ENCODE measurements around the gene POLG.

The POLG gene

GRCh38 chr15:89362203-89363101, 27.8 kb upstream of the POLG start:
- H2AFZ ChIP-seq (ENCODE audit: low read depth), result no peak overlapping the region
- peaks cover 5% of the 10 kb centered on the region for H3K4me1 ChIP-seq (ENCODE audit: low read depth, poor library complexity, severe bottlenecking)
- no peaks in the 10 kb centered on the region for H3K79me2 ChIP-seq (ENCODE audit: insufficient read depth, low read depth)
- H3K4me2 ChIP-seq, result peak overlapping the region; percentile 15; the same call in 1 of the 2 replicates
- no peaks in the 10 kb centered on the region for H4K20me1 ChIP-seq (ENCODE audit: insufficient read depth)
- no peak overlapping the region for H3K27ac ChIP-seq
- no peaks in the 10 kb centered on the region for H3K36me3 ChIP-seq (ENCODE audit: insufficient read depth)
- H3K9ac ChIP-seq, result no peak overlapping the region
- H3K27me3 ChIP-seq (ENCODE audit: insufficient read depth, low read depth), result peaks cover 90% of the 10 kb centered on the region
- no peak for TF ChIP-seq CTCF (conservative IDR thresholded peaks at IDR 0.05; ENCODE audit: low read depth, low read length)
- no peak overlapping the region for H3K4me3 ChIP-seq (IDR thresholded peaks at IDR 0.05; ENCODE audit: insufficient read depth, low read depth, low read length)

GRCh38 chr15:89361451-89362202, 27.0 kb upstream of the POLG start:
- H4K20me1 ChIP-seq (ENCODE audit: insufficient read depth), result no peaks in the 10 kb centered on the region
- H3K36me3 ChIP-seq (ENCODE audit: insufficient read depth), result no peaks in the 10 kb centered on the region
- H3K27ac ChIP-seq, result no peak overlapping the region
- no peak overlapping the region for H2AFZ ChIP-seq (ENCODE audit: low read depth)
- peaks cover 5% of the 10 kb centered on the region for H3K4me1 ChIP-seq (ENCODE audit: low read depth, poor library complexity, severe bottlenecking)
- no peak overlapping the region for H3K9ac ChIP-seq
- no peak for TF ChIP-seq CTCF (conservative IDR thresholded peaks at IDR 0.05; ENCODE audit: low read depth, low read length)
- no peak overlapping the region for H3K4me3 ChIP-seq (IDR thresholded peaks at IDR 0.05; ENCODE audit: insufficient read depth, low read depth, low read length)
- peaks cover 90% of the 10 kb centered on the region for H3K27me3 ChIP-seq (ENCODE audit: insufficient read depth, low read depth)
- H3K4me2 ChIP-seq, result peak overlapping the region; percentile 15; the same call in 1 of the 2 replicates
- no peaks in the 10 kb centered on the region for H3K79me2 ChIP-seq (ENCODE audit: insufficient read depth, low read depth)

- no peak for TF ChIP-seq CTCF (conservative IDR thresholded peaks at IDR 0.05; ENCODE audit: low read depth, low read length)
- Histone ChIP-seq H3K27ac (no peak overlapping the region), H3K9ac (no peak overlapping the region), H2AFZ (ENCODE audit: low read depth) (no peak overlapping the region), H3K36me3 (ENCODE audit: insufficient read depth) (no peaks in the 10 kb centered on the region), H3K4me2 (no peak overlapping the region), H3K4me3 (IDR thresholded peaks at IDR 0.05; ENCODE audit: insufficient read depth, low read depth, low read length) (no peak overlapping the region), H4K20me1 (ENCODE audit: insufficient read depth) (no peaks in the 10 kb centered on the region), H3K4me1 (ENCODE audit: low read depth, poor library complexity, severe bottlenecking) (peaks cover 5% of the 10 kb centered on the region), H3K27me3 (ENCODE audit: insufficient read depth, low read depth) (peaks cover 84% of the 10 kb centered on the region), H3K79me2 (ENCODE audit: insufficient read depth, low read depth) (no peaks in the 10 kb centered on the region)
Observed at GRCh38 chr15:89360294-89360971, 25.8 kb upstream of the POLG start.

GRCh38 chr15:89359471-89360293, 25.1 kb upstream of the POLG start:
- H3K36me3 ChIP-seq (ENCODE audit: insufficient read depth), result no peaks in the 10 kb centered on the region
- no peak overlapping the region for H3K4me3 ChIP-seq (IDR thresholded peaks at IDR 0.05; ENCODE audit: insufficient read depth, low read depth, low read length)
- H3K79me2 ChIP-seq (ENCODE audit: insufficient read depth, low read depth), result no peaks in the 10 kb centered on the region
- H3K27ac ChIP-seq, result no peak overlapping the region
- H3K27me3 ChIP-seq (ENCODE audit: insufficient read depth, low read depth), result peaks cover 79% of the 10 kb centered on the region
- H3K4me1 ChIP-seq (ENCODE audit: low read depth, poor library complexity, severe bottlenecking), result peaks cover 5% of the 10 kb centered on the region
- no peaks in the 10 kb centered on the region for H4K20me1 ChIP-seq (ENCODE audit: insufficient read depth)
- TF ChIP-seq CTCF (conservative IDR thresholded peaks at IDR 0.05; ENCODE audit: low read depth, low read length), result no peak
- H3K9ac ChIP-seq, result no peak overlapping the region
- no peak overlapping the region for H2AFZ ChIP-seq (ENCODE audit: low read depth)
- H3K4me2 ChIP-seq, result no peak overlapping the region
